ENCODE measurements around the gene TRAPPC2L.

DNA sequence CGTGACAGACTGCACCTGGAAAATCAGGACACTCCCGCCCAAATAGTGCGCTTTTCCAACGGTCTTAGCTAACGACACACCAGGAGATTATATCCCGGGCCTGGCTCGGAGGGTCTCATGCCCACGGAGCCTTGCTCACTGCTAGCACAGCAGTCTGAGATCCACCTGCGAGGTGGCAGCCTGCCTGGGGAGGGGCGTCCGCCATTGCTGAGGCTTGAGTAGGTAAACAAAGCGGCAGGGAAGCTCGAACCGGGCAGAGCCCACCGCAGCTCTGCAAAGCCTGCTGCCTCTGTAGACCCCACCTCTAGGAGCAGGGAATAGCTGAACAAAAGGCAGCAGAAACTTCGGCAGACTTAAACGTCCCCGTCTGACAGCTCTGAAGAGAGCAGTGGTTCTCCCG is 5.3 kb upstream of the TRAPPC2L start:
- TF ChIP-seq EGR1 (IDR thresholded peaks at IDR 0.05) (no peak), EP300 (IDR thresholded peaks at IDR 0.05; ENCODE audit: borderline replicate concordance) (no peak), CREB1 (IDR thresholded peaks at IDR 0.05; ENCODE audit: low read depth) (no peak), TAF1 (IDR thresholded peaks at IDR 0.05; ENCODE audit: low read depth) (no peak), RAD21 (IDR thresholded peaks at IDR 0.05; ENCODE audit: low read depth) (no peak), YY1 (IDR thresholded peaks at IDR 0.05; ENCODE audit: low read depth) (no peak)
- TF ChIP-seq, protein P1, sequence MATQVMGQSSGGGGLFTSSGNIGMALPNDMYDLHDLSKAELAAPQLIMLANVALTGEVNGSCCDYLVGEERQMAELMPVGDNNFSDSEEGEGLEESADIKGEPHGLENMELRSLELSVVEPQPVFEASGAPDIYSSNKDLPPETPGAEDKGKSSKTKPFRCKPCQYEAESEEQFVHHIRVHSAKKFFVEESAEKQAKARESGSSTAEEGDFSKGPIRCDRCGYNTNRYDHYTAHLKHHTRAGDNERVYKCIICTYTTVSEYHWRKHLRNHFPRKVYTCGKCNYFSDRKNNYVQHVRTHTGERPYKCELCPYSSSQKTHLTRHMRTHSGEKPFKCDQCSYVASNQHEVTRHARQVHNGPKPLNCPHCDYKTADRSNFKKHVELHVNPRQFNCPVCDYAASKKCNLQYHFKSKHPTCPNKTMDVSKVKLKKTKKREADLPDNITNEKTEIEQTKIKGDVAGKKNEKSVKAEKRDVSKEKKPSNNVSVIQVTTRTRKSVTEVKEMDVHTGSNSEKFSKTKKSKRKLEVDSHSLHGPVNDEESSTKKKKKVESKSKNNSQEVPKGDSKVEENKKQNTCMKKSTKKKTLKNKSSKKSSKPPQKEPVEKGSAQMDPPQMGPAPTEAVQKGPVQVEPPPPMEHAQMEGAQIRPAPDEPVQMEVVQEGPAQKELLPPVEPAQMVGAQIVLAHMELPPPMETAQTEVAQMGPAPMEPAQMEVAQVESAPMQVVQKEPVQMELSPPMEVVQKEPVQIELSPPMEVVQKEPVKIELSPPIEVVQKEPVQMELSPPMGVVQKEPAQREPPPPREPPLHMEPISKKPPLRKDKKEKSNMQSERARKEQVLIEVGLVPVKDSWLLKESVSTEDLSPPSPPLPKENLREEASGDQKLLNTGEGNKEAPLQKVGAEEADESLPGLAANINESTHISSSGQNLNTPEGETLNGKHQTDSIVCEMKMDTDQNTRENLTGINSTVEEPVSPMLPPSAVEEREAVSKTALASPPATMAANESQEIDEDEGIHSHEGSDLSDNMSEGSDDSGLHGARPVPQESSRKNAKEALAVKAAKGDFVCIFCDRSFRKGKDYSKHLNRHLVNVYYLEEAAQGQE (IDR thresholded peaks at IDR 0.05; ENCODE audit: low read depth) = no peak
